GM23338 (cell line): ENCODE data around the gene PANK4. TPM values are rescaled to one million over a fixed set of nuclear protein-coding genes. Genes with fewer than 3 reads are reported as not detected.

Experiments
- ATAC-seq: fragments of 200-7000 bp; cut with Tn5 transposase; 3 replicates; pipeline ENCODE4 v1.9.1; 2020
- DNase-seq: peaks from one replicate; pipeline ENCODE4 v3.0.0-alpha.2; 2015; ENCODE audit warnings: low spot score
- H2AFZ ChIP-seq: fragments of 200-600 bp; sonication (generic); 2 replicates; pipeline ENCODE4 v1.8.0; 2016; ENCODE audit warnings: antibody characterized with exemption, mild to moderate bottlenecking, moderate library complexity
- H3F3A ChIP-seq: fragments of 200-600 bp; sonication (generic); replicated peaks from 2 replicates; pipeline ENCODE4 v1.8.0; 2017; ENCODE audit warnings: antibody characterized with exemption, mixed run types, low read depth
- H3K27ac ChIP-seq: fragments of 200-600 bp; sonication (generic); 2 replicates; pipeline ENCODE4 v1.6.1; 2016; ENCODE audit warnings: low read depth
- H3K27me3 ChIP-seq: fragments of 200-600 bp; sonication (generic); 2 replicates; pipeline ENCODE4 v1.8.0; 2016; ENCODE audit warnings: mild to moderate bottlenecking, mixed run types, moderate library complexity; ENCODE audit not compliant: insufficient read depth
- H3K36me3 ChIP-seq: fragments of 200-600 bp; sonication (generic); 2 replicates; pipeline ENCODE4 v1.8.0; 2016; ENCODE audit warnings: mild to moderate bottlenecking; ENCODE audit not compliant: insufficient read depth
- H3K4me1 ChIP-seq: fragments of 200-600 bp; sonication (generic); 2 replicates; pipeline ENCODE4 v1.8.0; 2016; ENCODE audit warnings: mild to moderate bottlenecking, moderate library complexity; ENCODE audit not compliant: insufficient read depth
- H3K4me2 ChIP-seq: fragments of 200-600 bp; sonication (generic); 2 replicates; pipeline ENCODE4 v1.7.1; 2017; ENCODE audit warnings: mixed run types
- H3K4me3 ChIP-seq: fragments of 200-600 bp; sonication (generic); 2 replicates; pipeline ENCODE4 v1.6.1; 2016; ENCODE audit warnings: mixed run types
- H3K79me2 ChIP-seq: fragments of 200-600 bp; sonication (generic); replicated peaks from 2 replicates; pipeline ENCODE4 v1.8.0; 2017; ENCODE audit warnings: mild to moderate bottlenecking; ENCODE audit not compliant: insufficient read depth
- H3K9me2 ChIP-seq: fragments of 200-600 bp; sonication (generic); 2 replicates; pipeline ENCODE4 v1.8.0; 2017; ENCODE audit not compliant: insufficient read depth
- H4K20me1 ChIP-seq: fragments of 200-600 bp; sonication (generic); replicated peaks from 2 replicates; pipeline ENCODE4 v1.8.0; 2017; ENCODE audit warnings: mild to moderate bottlenecking; ENCODE audit not compliant: insufficient read depth
- H3K27ac Mint-ChIP-seq: 2 replicates; pipeline ENCODE4 v1.8.0; 2020; ENCODE audit warnings: inconsistent platforms, mild to moderate bottlenecking, moderate library complexity, mixed read lengths
- H3K27me3 Mint-ChIP-seq: 3 replicates; pipeline ENCODE4 v1.8.0; 2022; ENCODE audit warnings: low read depth, mild to moderate bottlenecking, moderate library complexity, mixed read lengths, inconsistent platforms; ENCODE audit not compliant: insufficient read depth, poor library complexity
- H3K36me3 Mint-ChIP-seq: 3 replicates; pipeline ENCODE4 v1.8.0; 2021; ENCODE audit warnings: low read depth, mild to moderate bottlenecking, inconsistent platforms, moderate library complexity, mixed read lengths
- H3K4me1 Mint-ChIP-seq: 3 replicates; pipeline ENCODE4 v1.8.0; 2020; ENCODE audit warnings: mild to moderate bottlenecking, inconsistent platforms, mixed read lengths
- H3K4me3 Mint-ChIP-seq: 3 replicates; pipeline ENCODE4 v1.8.0; 2021; ENCODE audit warnings: moderate library complexity, mild to moderate bottlenecking, inconsistent platforms, mixed read lengths
- H3K9me3 Mint-ChIP-seq: 3 replicates; pipeline ENCODE4 v1.8.0; 2020; ENCODE audit warnings: moderate library complexity, mild to moderate bottlenecking, inconsistent platforms, mixed read lengths
- CREB1 ChIP-seq: fragments of 250-450 bp; sonication (Bioruptor Pico); IDR thresholded peaks from 2 replicates; pipeline ENCODE4 v1.5.0; 2020; ENCODE audit warnings: low read depth, mild to moderate bottlenecking, moderate library complexity
- EZH2 ChIP-seq: fragments of 200-600 bp; sonication (generic); IDR thresholded peaks from one replicate; pipeline ENCODE4 v1.8.0; 2017; ENCODE audit warnings: antibody characterized with exemption, mild to moderate bottlenecking, low read depth; ENCODE audit not compliant: unreplicated experiment
- JUNB ChIP-seq: IDR thresholded peaks from one replicate; pipeline ENCODE4 v1.6.1; 2016; ENCODE audit warnings: antibody characterized with exemption; ENCODE audit not compliant: unreplicated experiment
- NANOG ChIP-seq: IDR thresholded peaks from 2 replicates; pipeline ENCODE4 v1.6.1; 2016; ENCODE audit warnings: antibody characterized with exemption, borderline replicate concordance
- POLR2AphosphoS5 ChIP-seq: IDR thresholded peaks from 2 replicates; pipeline ENCODE4 v1.6.1; 2016; ENCODE audit warnings: antibody characterized with exemption, low read depth
- STAT1 ChIP-seq: IDR thresholded peaks from one replicate; pipeline ENCODE4 v1.6.1; 2016; ENCODE audit warnings: antibody characterized with exemption; ENCODE audit not compliant: unreplicated experiment
- ZNF114 ChIP-seq: fragments of 250-450 bp; sonication (Bioruptor Pico); IDR thresholded peaks from 2 replicates; pipeline ENCODE4 v1.5.0; 2020; ENCODE audit warnings: mild to moderate bottlenecking, moderate library complexity
- ZNF331 ChIP-seq: fragments of 250-450 bp; sonication (Bioruptor Pico); IDR thresholded peaks from 2 replicates; pipeline ENCODE4 v1.5.0; 2020; ENCODE audit warnings: low read depth, mild to moderate bottlenecking, moderate library complexity
- polyA plus RNA-seq: library from polyadenylated mRNA; unstranded; fragments of >200 nt; fragmentation: Nextera tagmentation; extraction: Ambion mirVana; gene quantifications from 2 replicates; pipeline ENCODE4 v1.2.1, GENCODE V29; 2016
- total RNA-seq: library from RNA; depleted of rRNA; stranded (reverse); fragments of >200 nt; shearing (Covaris generic); gene quantifications from 2 replicates; pipeline ENCODE4 v1.2.3, GENCODE V29; 2014
- TF ChIP-seq, protein P1 (sequence below): IDR thresholded peaks from 2 replicates; pipeline ENCODE4 v1.6.1; 2016; ENCODE audit warnings: antibody characterized with exemption
- TF ChIP-seq, protein P2 (sequence below), 2 experiments: fragments of 200-600 bp in 1 of 2; sonication (generic) in 1 of 2; conservative IDR thresholded peaks; 2 replicates each; pipeline versions ENCODE4 v1.5.1 to v1.6.1; 2016 to 2017; ENCODE audit warnings: antibody characterized with exemption in 2 of 2, low read depth in 2 of 2, mild to moderate bottlenecking in 2 of 2, moderate library complexity in 1 of 2
- TF ChIP-seq, protein P3 (sequence below): fragments of 250-450 bp; sonication (Bioruptor Pico); IDR thresholded peaks from 2 replicates; pipeline ENCODE4 v1.5.0; 2020; ENCODE audit warnings: mild to moderate bottlenecking, moderate library complexity

The PANK4 gene
- total and polyA plus RNA-seq, 2 experiments from 2014 or later: 25.8 to 43.7 TPM

DNA sequence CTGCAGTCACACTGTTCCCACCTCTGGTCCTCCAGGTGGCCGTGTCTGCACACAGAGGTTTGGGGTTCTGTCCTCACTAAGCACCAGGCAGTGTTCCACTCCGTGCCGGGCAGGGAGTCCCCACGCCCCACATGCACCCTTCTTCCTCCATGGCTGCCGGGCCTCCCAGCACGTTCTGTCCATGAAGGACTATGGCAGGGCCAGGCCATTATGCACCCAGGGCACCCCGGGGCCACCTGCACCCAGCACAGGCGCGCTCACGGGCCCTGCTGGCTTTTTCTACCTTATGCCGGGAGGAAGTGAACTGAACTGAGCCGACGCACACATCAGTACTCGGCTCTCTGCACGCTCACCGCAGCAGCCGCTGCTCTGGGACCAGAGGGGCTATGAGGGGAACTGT, 10.3 kb downstream of the PANK4 start:
- no peaks in the 10 kb centered on the region for H3F3A ChIP-seq
- peaks cover 7% of the 10 kb centered on the region for H4K20me1 ChIP-seq
- H3K79me2 ChIP-seq: no peaks in the 10 kb centered on the region
- H3K36me3 ChIP-seq: peaks cover 4% of the 10 kb centered on the region; the same call in 1 of the 2 replicates
- no peaks in the 10 kb centered on the region for H3K27me3 ChIP-seq
- ATAC-seq (no peak), DNase-seq (no peak)
- H3K9me2 ChIP-seq: no peaks in the 10 kb centered on the region
- H3K4me3 ChIP-seq: no peak overlapping the region
- Mint-ChIP-seq H3K4me3 (no peak overlapping the region), H3K36me3 (peaks cover 35% of the 10 kb centered on the region), H3K9me3 (no peaks in the 10 kb centered on the region), H3K27me3 (peaks cover 1% of the 10 kb centered on the region), H3K27ac (no peak overlapping the region), H3K4me1 (no peaks in the 10 kb centered on the region)
- H3K4me2 ChIP-seq: no peak overlapping the region
- no peaks in the 10 kb centered on the region for H3K4me1 ChIP-seq
- TF ChIP-seq, protein P1, sequence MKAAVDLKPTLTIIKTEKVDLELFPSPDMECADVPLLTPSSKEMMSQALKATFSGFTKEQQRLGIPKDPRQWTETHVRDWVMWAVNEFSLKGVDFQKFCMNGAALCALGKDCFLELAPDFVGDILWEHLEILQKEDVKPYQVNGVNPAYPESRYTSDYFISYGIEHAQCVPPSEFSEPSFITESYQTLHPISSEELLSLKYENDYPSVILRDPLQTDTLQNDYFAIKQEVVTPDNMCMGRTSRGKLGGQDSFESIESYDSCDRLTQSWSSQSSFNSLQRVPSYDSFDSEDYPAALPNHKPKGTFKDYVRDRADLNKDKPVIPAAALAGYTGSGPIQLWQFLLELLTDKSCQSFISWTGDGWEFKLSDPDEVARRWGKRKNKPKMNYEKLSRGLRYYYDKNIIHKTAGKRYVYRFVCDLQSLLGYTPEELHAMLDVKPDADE: no peak
- TF ChIP-seq, protein P2, sequence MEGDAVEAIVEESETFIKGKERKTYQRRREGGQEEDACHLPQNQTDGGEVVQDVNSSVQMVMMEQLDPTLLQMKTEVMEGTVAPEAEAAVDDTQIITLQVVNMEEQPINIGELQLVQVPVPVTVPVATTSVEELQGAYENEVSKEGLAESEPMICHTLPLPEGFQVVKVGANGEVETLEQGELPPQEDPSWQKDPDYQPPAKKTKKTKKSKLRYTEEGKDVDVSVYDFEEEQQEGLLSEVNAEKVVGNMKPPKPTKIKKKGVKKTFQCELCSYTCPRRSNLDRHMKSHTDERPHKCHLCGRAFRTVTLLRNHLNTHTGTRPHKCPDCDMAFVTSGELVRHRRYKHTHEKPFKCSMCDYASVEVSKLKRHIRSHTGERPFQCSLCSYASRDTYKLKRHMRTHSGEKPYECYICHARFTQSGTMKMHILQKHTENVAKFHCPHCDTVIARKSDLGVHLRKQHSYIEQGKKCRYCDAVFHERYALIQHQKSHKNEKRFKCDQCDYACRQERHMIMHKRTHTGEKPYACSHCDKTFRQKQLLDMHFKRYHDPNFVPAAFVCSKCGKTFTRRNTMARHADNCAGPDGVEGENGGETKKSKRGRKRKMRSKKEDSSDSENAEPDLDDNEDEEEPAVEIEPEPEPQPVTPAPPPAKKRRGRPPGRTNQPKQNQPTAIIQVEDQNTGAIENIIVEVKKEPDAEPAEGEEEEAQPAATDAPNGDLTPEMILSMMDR (conservative IDR thresholded peaks at IDR 0.05; ENCODE audit: low read depth in 2 of 2): no peak
- no peak for TF ChIP-seq NANOG
- H3K27ac ChIP-seq: no peak overlapping the region
- H2AFZ ChIP-seq: no peak overlapping the region

DNA sequence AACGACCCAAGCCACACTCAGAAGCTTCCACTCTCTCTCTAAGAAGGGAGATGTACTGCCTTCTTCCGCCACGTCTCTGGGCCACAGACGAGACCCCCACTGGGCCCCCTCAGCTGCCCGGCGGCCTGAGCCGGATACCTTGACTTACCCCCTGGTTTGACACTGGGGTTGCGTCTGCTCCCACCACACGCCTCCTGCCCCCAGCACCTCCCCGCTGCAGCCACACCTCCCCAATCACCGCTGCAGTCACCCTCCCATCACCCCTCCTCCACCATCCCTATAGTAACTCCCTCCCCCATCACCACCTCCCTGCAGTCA, 10.7 kb downstream of the PANK4 start:
- H3K4me1 ChIP-seq: no peaks in the 10 kb centered on the region
- no peak overlapping the region for H3K4me2 ChIP-seq
- H2AFZ ChIP-seq: no peak overlapping the region
- TF ChIP-seq ZNF331 (no peak), EZH2 (no peak), POLR2AphosphoS5 (no peak), CREB1 (CRISPR knock-in tag) (no peak), JUNB (no peak), STAT1 (no peak), ZNF114 (no peak)
- TF ChIP-seq, protein P1: no peak
- TF ChIP-seq, protein P3, sequence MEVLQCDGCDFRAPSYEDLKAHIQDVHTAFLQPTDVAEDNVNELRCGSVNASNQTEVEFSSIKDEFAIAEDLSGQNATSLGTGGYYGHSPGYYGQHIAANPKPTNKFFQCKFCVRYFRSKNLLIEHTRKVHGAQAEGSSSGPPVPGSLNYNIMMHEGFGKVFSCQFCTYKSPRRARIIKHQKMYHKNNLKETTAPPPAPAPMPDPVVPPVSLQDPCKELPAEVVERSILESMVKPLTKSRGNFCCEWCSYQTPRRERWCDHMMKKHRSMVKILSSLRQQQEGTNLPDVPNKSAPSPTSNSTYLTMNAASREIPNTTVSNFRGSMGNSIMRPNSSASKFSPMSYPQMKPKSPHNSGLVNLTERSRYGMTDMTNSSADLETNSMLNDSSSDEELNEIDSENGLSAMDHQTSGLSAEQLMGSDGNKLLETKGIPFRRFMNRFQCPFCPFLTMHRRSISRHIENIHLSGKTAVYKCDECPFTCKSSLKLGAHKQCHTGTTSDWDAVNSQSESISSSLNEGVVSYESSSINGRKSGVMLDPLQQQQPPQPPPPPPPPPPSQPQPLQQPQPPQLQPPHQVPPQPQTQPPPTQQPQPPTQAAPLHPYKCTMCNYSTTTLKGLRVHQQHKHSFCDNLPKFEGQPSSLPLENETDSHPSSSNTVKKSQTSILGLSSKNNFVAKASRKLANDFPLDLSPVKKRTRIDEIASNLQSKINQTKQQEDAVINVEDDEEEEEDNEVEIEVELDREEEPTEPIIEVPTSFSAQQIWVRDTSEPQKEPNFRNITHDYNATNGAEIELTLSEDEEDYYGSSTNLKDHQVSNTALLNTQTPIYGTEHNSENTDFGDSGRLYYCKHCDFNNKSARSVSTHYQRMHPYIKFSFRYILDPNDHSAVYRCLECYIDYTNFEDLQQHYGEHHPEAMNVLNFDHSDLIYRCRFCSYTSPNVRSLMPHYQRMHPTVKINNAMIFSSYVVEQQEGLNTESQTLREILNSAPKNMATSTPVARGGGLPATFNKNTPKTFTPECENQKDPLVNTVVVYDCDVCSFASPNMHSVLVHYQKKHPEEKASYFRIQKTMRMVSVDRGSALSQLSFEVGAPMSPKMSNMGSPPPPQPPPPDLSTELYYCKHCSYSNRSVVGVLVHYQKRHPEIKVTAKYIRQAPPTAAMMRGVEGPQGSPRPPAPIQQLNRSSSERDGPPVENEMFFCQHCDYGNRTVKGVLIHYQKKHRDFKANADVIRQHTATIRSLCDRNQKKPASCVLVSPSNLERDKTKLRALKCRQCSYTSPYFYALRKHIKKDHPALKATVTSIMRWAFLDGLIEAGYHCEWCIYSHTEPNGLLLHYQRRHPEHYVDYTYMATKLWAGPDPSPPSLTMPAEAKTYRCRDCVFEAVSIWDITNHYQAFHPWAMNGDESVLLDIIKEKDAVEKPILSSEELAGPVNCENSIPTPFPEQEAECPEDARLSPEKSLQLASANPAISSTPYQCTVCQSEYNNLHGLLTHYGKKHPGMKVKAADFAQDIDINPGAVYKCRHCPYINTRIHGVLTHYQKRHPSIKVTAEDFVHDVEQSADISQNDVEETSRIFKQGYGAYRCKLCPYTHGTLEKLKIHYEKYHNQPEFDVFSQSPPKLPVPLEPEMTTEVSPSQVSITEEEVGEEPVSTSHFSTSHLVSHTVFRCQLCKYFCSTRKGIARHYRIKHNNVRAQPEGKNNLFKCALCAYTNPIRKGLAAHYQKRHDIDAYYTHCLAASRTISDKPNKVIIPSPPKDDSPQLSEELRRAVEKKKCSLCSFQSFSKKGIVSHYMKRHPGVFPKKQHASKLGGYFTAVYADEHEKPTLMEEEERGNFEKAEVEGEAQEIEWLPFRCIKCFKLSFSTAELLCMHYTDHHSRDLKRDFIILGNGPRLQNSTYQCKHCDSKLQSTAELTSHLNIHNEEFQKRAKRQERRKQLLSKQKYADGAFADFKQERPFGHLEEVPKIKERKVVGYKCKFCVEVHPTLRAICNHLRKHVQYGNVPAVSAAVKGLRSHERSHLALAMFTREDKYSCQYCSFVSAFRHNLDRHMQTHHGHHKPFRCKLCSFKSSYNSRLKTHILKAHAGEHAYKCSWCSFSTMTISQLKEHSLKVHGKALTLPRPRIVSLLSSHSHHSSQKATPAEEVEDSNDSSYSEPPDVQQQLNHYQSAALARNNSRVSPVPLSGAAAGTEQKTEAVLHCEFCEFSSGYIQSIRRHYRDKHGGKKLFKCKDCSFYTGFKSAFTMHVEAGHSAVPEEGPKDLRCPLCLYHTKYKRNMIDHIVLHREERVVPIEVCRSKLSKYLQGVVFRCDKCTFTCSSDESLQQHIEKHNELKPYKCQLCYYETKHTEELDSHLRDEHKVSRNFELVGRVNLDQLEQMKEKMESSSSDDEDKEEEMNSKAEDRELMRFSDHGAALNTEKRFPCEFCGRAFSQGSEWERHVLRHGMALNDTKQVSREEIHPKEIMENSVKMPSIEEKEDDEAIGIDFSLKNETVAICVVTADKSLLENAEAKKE: no peak

More for the DNA sequence above, 10.7 kb downstream of the PANK4 start:
- Histone ChIP-seq H3F3A (no peaks in the 10 kb centered on the region), H3K9me2 (no peaks in the 10 kb centered on the region), H3K79me2 (no peaks in the 10 kb centered on the region), H4K20me1 (peaks cover 3% of the 10 kb centered on the region; the same call in 1 of the 2 replicates), H3K27me3 (no peaks in the 10 kb centered on the region), H3K27ac (no peak overlapping the region), H3K36me3 (no peaks in the 10 kb centered on the region; the same call in 1 of the 2 replicates), H3K4me3 (no peak overlapping the region)
- H3K4me1 Mint-ChIP-seq: no peaks in the 10 kb centered on the region
- no peak overlapping the region for H3K4me3 Mint-ChIP-seq
- H3K9me3 Mint-ChIP-seq: no peaks in the 10 kb centered on the region
- peaks cover 1% of the 10 kb centered on the region for H3K27me3 Mint-ChIP-seq
- ATAC-seq (no peak), DNase-seq (no peak)
- H3K27ac Mint-ChIP-seq: no peak overlapping the region
- peaks cover 31% of the 10 kb centered on the region for H3K36me3 Mint-ChIP-seq
